Lower leg skin (tissue), 4 donors: ENCODE measurements around the gene CYFIP1. TPM values are rescaled to one million over a fixed set of nuclear protein-coding genes. Genes with fewer than 3 reads are reported as not detected.
A peak's percentile ranks its signal among the peaks of the same experiment; 100 is the strongest.

Experiments
- DNase-seq, 2 donors: peaks; one replicate each; pipeline ENCODE4 v3.0.0-alpha.2; 2019; ENCODE audit warnings: low spot score in 2 of 2
- H3K4me3 ChIP-seq: fragments of 200-600 bp; sonication (generic); 2 replicates; pipeline ENCODE4 v1.5.1; 2017; ENCODE audit warnings: mild to moderate bottlenecking, low read depth; ENCODE audit not compliant: poor library complexity, severe bottlenecking
- POLR2A ChIP-seq, 2 donors: fragments of 450-650 bp; IDR thresholded peaks; one replicate each; pipeline ENCODE4 v1.6.1; 2016 to 2017; ENCODE audit warnings: antibody characterized with exemption in 2 of 2, mild to moderate bottlenecking in 1 of 2, moderate library complexity in 1 of 2
- WGBS, 2 donors: methylation state at CpG; one replicate each; pipeline ENCODE4 v1.1.5; 2018; 5-methylcytosine and 5-hydroxymethylcytosine counted together
- intact Hi-C: fragments of 100-400 bp; cut with DNase I; formaldehyde crosslinking; loops from one replicate; pipeline ENCODE4 v1.15.0; 2023; ENCODE audit warnings: low total_unique reads
- total RNA-seq, 4 donors: library from RNA; depleted of rRNA; stranded (reverse); fragments of >200 nt; gene quantifications; one replicate each; pipeline ENCODE4 v1.1.0, GENCODE V29; 2016
- TF ChIP-seq, protein P1 (sequence below), 3 donors: fragments of 450-650 bp; IDR thresholded peaks; one replicate each; pipeline ENCODE4 v1.5.1; 2016; ENCODE audit warnings: antibody characterized with exemption in 3 of 3, mild to moderate bottlenecking in 3 of 3, moderate library complexity in 2 of 3

The CYFIP1 gene
- total RNA-seq, 4 donors from 2014 or later, result 81.0 to 108 (median 94.6) TPM

DNA sequence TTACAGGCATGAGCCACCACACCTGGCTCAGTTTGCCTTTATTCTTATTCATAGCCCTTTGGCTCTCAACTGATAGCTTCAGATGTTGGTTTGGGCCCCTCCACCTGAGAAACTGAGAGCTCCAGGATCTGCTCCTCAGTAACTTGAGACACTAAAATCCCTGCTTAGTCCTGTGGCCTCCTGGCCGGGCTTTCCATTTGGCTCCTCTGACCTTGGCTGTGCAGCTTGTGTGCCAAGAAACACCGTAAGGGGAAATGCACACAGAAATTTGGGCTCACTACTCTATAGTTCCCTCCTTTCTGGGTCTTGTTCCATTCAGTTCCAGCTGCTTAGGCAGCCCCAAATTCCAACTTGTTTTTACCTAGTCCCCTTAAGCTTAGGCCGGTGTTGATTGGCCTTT is 116.8 kb downstream of the CYFIP1 start:
- DNase-seq, result no peak
- intact Hi-C loops, result no loop called here
- no peak for TF ChIP-seq POLR2A (IDR thresholded peaks at IDR 0.05)
- TF ChIP-seq, protein P1, sequence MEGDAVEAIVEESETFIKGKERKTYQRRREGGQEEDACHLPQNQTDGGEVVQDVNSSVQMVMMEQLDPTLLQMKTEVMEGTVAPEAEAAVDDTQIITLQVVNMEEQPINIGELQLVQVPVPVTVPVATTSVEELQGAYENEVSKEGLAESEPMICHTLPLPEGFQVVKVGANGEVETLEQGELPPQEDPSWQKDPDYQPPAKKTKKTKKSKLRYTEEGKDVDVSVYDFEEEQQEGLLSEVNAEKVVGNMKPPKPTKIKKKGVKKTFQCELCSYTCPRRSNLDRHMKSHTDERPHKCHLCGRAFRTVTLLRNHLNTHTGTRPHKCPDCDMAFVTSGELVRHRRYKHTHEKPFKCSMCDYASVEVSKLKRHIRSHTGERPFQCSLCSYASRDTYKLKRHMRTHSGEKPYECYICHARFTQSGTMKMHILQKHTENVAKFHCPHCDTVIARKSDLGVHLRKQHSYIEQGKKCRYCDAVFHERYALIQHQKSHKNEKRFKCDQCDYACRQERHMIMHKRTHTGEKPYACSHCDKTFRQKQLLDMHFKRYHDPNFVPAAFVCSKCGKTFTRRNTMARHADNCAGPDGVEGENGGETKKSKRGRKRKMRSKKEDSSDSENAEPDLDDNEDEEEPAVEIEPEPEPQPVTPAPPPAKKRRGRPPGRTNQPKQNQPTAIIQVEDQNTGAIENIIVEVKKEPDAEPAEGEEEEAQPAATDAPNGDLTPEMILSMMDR (IDR thresholded peaks at IDR 0.05), result no peak
- 89 to 93% methylated on average over 3 of the region's 3 CpGs for WGBS, 2 donors
- H3K4me3 ChIP-seq, result no peak overlapping the region

DNA sequence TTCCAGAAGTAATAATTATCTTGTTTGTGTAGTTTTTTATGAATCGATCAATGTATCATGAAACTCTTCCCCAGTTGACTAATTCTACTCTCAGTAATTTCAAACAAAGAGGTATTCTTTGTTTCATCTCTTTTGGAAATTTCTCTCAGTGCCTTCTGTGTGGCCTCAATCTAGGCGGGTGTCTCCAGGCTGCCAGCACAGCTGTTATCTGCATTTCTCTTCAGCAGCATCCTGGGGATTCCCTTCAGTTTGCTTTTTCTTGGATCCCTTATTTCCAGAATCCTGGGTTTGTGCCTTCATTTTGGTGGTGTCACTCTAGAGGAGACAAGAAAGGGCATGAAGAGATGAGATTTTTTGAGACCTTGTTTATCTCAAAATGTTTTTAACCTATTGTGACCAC is 119.0 kb downstream of the CYFIP1 start:
- 76 to 84% methylated on average over 2 of the region's 2 CpGs for WGBS, 2 donors
- peak in 1 of 2 donors; percentile 3 for DNase-seq
- TF ChIP-seq, protein P1 (IDR thresholded peaks at IDR 0.05), result no peak
- no peak for TF ChIP-seq POLR2A (IDR thresholded peaks at IDR 0.05)
- intact Hi-C loops, result no loop called here
- H3K4me3 ChIP-seq, result no peak overlapping the region

GRCh38 chr15:22856659-22857058 is 123.5 kb downstream of the CYFIP1 start:
- intact Hi-C loops, result loop anchor here (1.0 kb wide), 1 partner anchor 42 kb away; no protein-coding TSS in a partner anchor
- 46 to 53% methylated on average over 1 of the region's 1 CpG for WGBS, 2 donors
- no peak for DNase-seq
- no peak overlapping the region for H3K4me3 ChIP-seq
- TF ChIP-seq, protein P1 (IDR thresholded peaks at IDR 0.05), result no peak
- TF ChIP-seq POLR2A (IDR thresholded peaks at IDR 0.05), result no peak

DNA sequence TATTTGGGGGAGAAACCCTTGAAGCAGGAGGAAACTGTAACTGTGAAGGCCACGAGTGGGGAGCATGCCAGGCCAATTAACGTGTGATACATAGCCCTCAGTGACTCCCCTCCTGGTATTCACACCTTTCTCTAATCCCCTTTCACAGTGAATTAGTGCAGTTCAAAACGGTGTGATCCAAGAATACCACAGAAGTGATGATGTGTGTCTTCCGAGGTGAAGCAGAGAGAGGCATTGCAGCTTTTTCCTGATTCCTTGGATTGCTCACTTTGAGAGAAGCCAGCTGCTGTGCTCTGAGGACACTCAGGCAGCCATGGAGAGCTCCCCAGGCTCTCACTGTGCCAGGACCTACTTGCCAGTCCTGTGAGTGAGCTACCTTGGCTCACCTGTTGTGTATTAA is 124.4 kb downstream of the CYFIP1 start:
- no peak for DNase-seq
- H3K4me3 ChIP-seq, result no peak overlapping the region
- intact Hi-C loops, result loop anchor here (1.0 kb wide), 1 partner anchor 43 kb away; no protein-coding TSS in a partner anchor
- 65 to 76% methylated on average over 4 of the region's 4 CpGs for WGBS, 2 donors
- TF ChIP-seq POLR2A (IDR thresholded peaks at IDR 0.05), result no peak
- TF ChIP-seq, protein P1 (IDR thresholded peaks at IDR 0.05), result no peak

DNA sequence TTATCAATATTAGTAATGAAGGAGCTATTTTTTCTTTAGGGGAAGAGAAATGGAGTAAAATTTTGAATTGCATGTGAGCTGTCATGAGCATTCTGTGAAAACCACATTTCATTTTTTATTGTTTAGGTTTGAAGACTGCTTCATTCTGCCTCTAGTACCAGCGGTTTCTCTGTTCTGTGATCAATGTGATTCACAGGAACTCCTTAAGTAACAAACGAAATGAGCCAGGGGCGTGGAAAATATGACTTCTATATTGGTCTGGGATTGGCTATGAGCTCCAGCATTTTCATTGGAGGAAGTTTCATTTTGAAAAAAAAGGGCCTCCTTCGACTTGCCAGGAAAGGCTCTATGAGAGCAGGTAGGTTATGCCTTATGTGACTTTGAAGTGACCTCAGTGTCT is 128.7 kb downstream of the CYFIP1 start:
- TF ChIP-seq POLR2A (IDR thresholded peaks at IDR 0.05), result no peak
- TF ChIP-seq, protein P1 (IDR thresholded peaks at IDR 0.05), result no peak
- intact Hi-C loops, result no loop called here
- DNase-seq, result no peak
- H3K4me3 ChIP-seq, result no peak overlapping the region
- 70 to 77% methylated on average over 4 of the region's 4 CpGs for WGBS, 2 donors

DNA sequence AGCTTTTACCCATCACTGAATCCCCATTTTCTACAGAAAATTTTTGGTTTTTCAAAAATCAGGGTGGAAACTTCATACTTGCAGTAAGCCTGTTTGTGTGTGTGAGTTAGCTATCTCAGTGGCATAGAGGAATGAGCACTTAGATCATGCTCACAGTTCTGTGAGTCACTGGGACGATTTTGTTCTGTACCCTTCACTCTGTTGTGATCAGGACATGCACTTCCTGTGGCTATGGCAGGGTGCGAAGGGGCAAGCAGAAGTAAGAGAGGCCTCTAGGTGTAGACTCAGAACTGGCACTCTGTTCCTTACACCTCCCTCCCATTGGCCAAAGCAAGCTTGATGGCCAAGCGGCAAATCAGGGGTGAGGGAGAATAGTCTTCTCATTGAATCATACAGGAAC is 130.1 kb downstream of the CYFIP1 start:
- intact Hi-C loops, result no loop called here
- H3K4me3 ChIP-seq, result no peak overlapping the region
- TF ChIP-seq, protein P1 (IDR thresholded peaks at IDR 0.05), result no peak
- no peak for TF ChIP-seq POLR2A (IDR thresholded peaks at IDR 0.05)
- WGBS, 2 donors, result 91 to 93% methylated on average over 3 of the region's 3 CpGs
- no peak for DNase-seq
